Thoracic aorta endothelial cell (primary cell): ENCODE data around the gene SMAP1. TPM values are rescaled to one million over a fixed set of nuclear protein-coding genes. Genes with fewer than 3 reads are reported as not detected.

Experiments
- total RNA-seq: library from RNA; depleted of rRNA; stranded (reverse); fragments of >200 nt; gene quantifications from 2 replicates; pipeline ENCODE4 v1.2.3, GENCODE V29; 2012

The SMAP1 gene
- total RNA-seq: 37.2 and 37.5 TPM in 2 replicates

GRCh38 chr6:70667711-70668498 is at the start of gene SMAP1:
Gene SMAP1, plus strand, starts transcription at chr6:70667883. Its CDS starts 141 bp downstream, at chr6:70668024.

Other genes with a start within 250 kb of the SMAP1 start
- gene SDHAF4, start 101.0 kb upstream of the SMAP1 start, total RNA-seq: 7.3 and 9.4 TPM in 2 replicates